HL-60 (cell line): ENCODE results near the gene KCNJ18.
"Not testable (repeated sequence)": the region's sequence is repeated elsewhere in the genome, so short reads cannot be mapped to it uniquely, and the experiment has no call there.

Source experiments
- TF ChIP-seq, protein P1 (sequence below): IDR thresholded peaks from one replicate; pipeline ENCODE4 v1.5.1; 2011; ENCODE audit warnings: low read length, control low read depth, inconsistent platforms; ENCODE audit not compliant: insufficient read depth
- TF ChIP-seq, protein P2 (sequence below): IDR thresholded peaks from 2 replicates; pipeline ENCODE4 v1.6.1; 2012; ENCODE audit warnings: low read depth; ENCODE audit not compliant: insufficient replicate concordance

DNA sequence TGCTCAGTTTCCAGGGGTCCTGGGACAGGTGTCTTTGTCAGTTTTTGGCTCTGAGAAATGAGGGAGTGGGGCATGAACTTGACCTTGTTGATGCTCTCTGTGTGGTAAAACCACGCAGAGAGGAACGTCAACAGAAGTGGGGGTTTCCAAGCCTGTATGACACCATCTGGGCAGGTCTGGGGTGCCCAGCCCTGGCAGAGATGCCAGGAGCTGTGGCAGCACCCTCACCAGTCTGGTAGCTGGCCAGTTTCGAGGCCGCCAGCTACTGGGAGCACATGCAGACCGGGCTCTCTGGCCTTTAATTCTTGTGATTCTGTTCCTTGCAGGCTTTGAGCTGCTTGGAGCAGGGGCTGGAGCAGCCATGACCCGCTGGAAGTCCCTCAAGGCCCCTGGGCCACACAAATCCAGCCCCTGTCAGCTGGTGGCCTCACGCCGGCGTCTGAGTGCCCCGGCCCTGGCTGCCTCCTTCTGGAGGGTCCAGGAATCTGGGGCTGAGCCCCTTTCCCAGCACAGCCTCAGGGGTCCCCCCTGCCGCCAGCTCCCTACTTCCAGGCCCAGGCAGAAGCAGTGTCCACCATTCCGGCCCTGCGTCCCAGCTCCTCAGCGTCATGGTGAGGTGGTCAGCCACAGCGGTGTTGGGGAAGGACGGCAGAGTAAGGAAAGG, 7.4 kb downstream of the KCNJ18 start:
- TF ChIP-seq, protein P1, sequence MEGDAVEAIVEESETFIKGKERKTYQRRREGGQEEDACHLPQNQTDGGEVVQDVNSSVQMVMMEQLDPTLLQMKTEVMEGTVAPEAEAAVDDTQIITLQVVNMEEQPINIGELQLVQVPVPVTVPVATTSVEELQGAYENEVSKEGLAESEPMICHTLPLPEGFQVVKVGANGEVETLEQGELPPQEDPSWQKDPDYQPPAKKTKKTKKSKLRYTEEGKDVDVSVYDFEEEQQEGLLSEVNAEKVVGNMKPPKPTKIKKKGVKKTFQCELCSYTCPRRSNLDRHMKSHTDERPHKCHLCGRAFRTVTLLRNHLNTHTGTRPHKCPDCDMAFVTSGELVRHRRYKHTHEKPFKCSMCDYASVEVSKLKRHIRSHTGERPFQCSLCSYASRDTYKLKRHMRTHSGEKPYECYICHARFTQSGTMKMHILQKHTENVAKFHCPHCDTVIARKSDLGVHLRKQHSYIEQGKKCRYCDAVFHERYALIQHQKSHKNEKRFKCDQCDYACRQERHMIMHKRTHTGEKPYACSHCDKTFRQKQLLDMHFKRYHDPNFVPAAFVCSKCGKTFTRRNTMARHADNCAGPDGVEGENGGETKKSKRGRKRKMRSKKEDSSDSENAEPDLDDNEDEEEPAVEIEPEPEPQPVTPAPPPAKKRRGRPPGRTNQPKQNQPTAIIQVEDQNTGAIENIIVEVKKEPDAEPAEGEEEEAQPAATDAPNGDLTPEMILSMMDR: not testable (repeated sequence)
- TF ChIP-seq, protein P2, sequence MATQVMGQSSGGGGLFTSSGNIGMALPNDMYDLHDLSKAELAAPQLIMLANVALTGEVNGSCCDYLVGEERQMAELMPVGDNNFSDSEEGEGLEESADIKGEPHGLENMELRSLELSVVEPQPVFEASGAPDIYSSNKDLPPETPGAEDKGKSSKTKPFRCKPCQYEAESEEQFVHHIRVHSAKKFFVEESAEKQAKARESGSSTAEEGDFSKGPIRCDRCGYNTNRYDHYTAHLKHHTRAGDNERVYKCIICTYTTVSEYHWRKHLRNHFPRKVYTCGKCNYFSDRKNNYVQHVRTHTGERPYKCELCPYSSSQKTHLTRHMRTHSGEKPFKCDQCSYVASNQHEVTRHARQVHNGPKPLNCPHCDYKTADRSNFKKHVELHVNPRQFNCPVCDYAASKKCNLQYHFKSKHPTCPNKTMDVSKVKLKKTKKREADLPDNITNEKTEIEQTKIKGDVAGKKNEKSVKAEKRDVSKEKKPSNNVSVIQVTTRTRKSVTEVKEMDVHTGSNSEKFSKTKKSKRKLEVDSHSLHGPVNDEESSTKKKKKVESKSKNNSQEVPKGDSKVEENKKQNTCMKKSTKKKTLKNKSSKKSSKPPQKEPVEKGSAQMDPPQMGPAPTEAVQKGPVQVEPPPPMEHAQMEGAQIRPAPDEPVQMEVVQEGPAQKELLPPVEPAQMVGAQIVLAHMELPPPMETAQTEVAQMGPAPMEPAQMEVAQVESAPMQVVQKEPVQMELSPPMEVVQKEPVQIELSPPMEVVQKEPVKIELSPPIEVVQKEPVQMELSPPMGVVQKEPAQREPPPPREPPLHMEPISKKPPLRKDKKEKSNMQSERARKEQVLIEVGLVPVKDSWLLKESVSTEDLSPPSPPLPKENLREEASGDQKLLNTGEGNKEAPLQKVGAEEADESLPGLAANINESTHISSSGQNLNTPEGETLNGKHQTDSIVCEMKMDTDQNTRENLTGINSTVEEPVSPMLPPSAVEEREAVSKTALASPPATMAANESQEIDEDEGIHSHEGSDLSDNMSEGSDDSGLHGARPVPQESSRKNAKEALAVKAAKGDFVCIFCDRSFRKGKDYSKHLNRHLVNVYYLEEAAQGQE: not testable (repeated sequence)
